HCT116 (cell line): ENCODE measurements around the gene GNA12. TPM values are rescaled to one million over a fixed set of nuclear protein-coding genes. Genes with fewer than 3 reads are reported as not detected.

Experiments
- ATAC-seq: fragments of 200-7000 bp; cut with Tn5 transposase; 2 replicates; pipeline ENCODE4 v1.9.1; 2020; ENCODE audit warnings: mild to moderate bottlenecking, moderate library complexity
- BruUV-seq: library from RNA; stranded (reverse); fragments of 400-500 nt; replicated peaks from 2 replicates; lab custom pipeline; 2021; lab: Mats Ljungman, UMichigan
- CTCF ChIA-PET: fragments of 300-600 bp; sonication (Branson Sonifier 250); formaldehyde crosslinking; loops from one replicate; lab custom pipeline; 2021; ENCODE audit warnings: antibody characterized with exemption; lab: Charles Lee
- POLR2A ChIA-PET: fragments of 300-600, 350-600 bp; sonication (Branson Sonifier 250); formaldehyde crosslinking; loops from one replicate; lab custom pipeline; 2021; ENCODE audit warnings: antibody characterized with exemption; lab: Charles Lee
- RAD21 ChIA-PET, 2 experiments: fragments of 300-600 bp; sonication (Branson Sonifier 250); formaldehyde crosslinking; loops; one replicate each; lab custom pipeline; 2023; ENCODE audit warnings: low total read pairs in 2 of 2; ENCODE audit not compliant: uncharacterized antibody in 2 of 2, unreplicated experiment in 2 of 2, low non-redundant PET in 1 of 2; lab: Charles Lee
- DNase-seq: peaks from one replicate; pipeline ENCODE4 v3.0.0-alpha.2; 2010; ENCODE audit warnings: low read depth, low spot score
- H2AFZ ChIP-seq: fragments of 200-600 bp; shearing (Covaris generic), sonication (generic); 2 replicates; pipeline ENCODE4 v1.6.1; 2017; ENCODE audit warnings: low read depth, mixed run types, mixed read lengths, antibody characterized with exemption, low read length; ENCODE audit not compliant: poor library complexity, severe bottlenecking
- H3K27ac ChIP-seq: 2 replicates; pipeline ENCODE4 v1.5.1; 2012; ENCODE audit warnings: low read depth, low read length
- H3K27me3 ChIP-seq: fragments of 200-600 bp; sonication (generic); 2 replicates; pipeline ENCODE4 v1.6.1; 2016; ENCODE audit warnings: mixed run types, low read length, mixed read lengths; ENCODE audit not compliant: insufficient read depth
- H3K36me3 ChIP-seq, 2 experiments: fragments of 200-500 bp in 1 of 2; fragments of 200-600 bp in 1 of 2; sonication (Bioruptor generic) in 1 of 2; sonication (generic) in 1 of 2; 2 replicates each; pipeline versions ENCODE4 v1.5.1 to v1.6.1; 2014 to 2016; ENCODE audit warnings: low read length in 2 of 2, inconsistent platforms in 1 of 2, mixed read lengths in 1 of 2, mixed run types in 1 of 2; ENCODE audit not compliant: insufficient read depth in 2 of 2, control insufficient read depth in 1 of 2
- H3K4me1 ChIP-seq, 2 experiments: fragments of 200-600 bp in 1 of 2; sonication (generic) in 1 of 2; 2 replicates each; pipeline versions ENCODE4 v1.5.1 to v1.6.1; 2012 to 2017; ENCODE audit warnings: low read length in 2 of 2, inconsistent platforms in 1 of 2, mild to moderate bottlenecking in 1 of 2, mixed read lengths in 1 of 2, mixed run types in 1 of 2, moderate library complexity in 1 of 2; ENCODE audit not compliant: insufficient read depth in 2 of 2, control insufficient read depth in 1 of 2
- H3K4me2 ChIP-seq: fragments of 200-600 bp; sonication (generic); 2 replicates; pipeline ENCODE4 v1.6.1; 2017; ENCODE audit warnings: mixed run types, low read length, mixed read lengths
- H3K4me3 ChIP-seq, 2 experiments: fragments of 200-600 bp in 1 of 2; sonication (generic) in 1 of 2; replicated peaks in 1 of 2; 2 replicates each; pipeline ENCODE4 v1.5.1; 2011 to 2016; ENCODE audit warnings: low read length in 2 of 2, control low read depth in 1 of 2, low read depth in 1 of 2, mild to moderate bottlenecking in 1 of 2, mixed read lengths in 1 of 2, mixed run types in 1 of 2
- H3K79me2 ChIP-seq: fragments of 200-600 bp; sonication (generic); 2 replicates; pipeline ENCODE4 v1.6.1; 2017; ENCODE audit warnings: mild to moderate bottlenecking, mixed run types, low read length, moderate library complexity, mixed read lengths; ENCODE audit not compliant: insufficient read depth
- H3K9ac ChIP-seq: fragments of 200-600 bp; sonication (generic); 2 replicates; pipeline ENCODE4 v1.6.1; 2016; ENCODE audit warnings: low read length, mixed read lengths
- H3K9me2 ChIP-seq: fragments of 200-600 bp; sonication (generic), shearing (Covaris generic); 2 replicates; pipeline ENCODE4 v1.6.1; 2017; ENCODE audit warnings: mixed run types, mild to moderate bottlenecking, moderate library complexity; ENCODE audit not compliant: insufficient read depth
- H3K9me3 ChIP-seq, 2 experiments: fragments of 200-500 bp in 1 of 2; fragments of 200-600 bp in 1 of 2; sonication (Bioruptor generic) in 1 of 2; sonication (generic) in 1 of 2; 2 replicates each; pipeline ENCODE4 v1.6.1; 2014 to 2017; ENCODE audit warnings: low read length in 2 of 2, mixed read lengths in 2 of 2, inconsistent platforms in 1 of 2, low read depth in 1 of 2, mild to moderate bottlenecking in 1 of 2, mixed run types in 1 of 2, moderate library complexity in 1 of 2; ENCODE audit not compliant: control insufficient read depth in 1 of 2, insufficient read depth in 1 of 2
- H4K20me1 ChIP-seq: fragments of 200-600 bp; sonication (generic), shearing (Covaris generic); 2 replicates; pipeline ENCODE4 v1.6.1; 2017; ENCODE audit warnings: mixed run types, mild to moderate bottlenecking, moderate library complexity; ENCODE audit not compliant: insufficient read depth
- ATF3 ChIP-seq: IDR thresholded peaks from 2 replicates; pipeline ENCODE4 v1.6.1; 2012
- CBX3 ChIP-seq: IDR thresholded peaks from 2 replicates; pipeline ENCODE4 v1.6.1; 2012; ENCODE audit warnings: low read depth
- CEBPB ChIP-seq: IDR thresholded peaks from 2 replicates; pipeline ENCODE4 v1.6.1; 2012; ENCODE audit warnings: low read depth
- CTCF ChIP-seq, 3 experiments: fragments of 200-600 bp in 1 of 3; sonication (generic) in 1 of 3; IDR thresholded peaks in 2 of 3; conservative IDR thresholded peaks in 1 of 3; 2 replicates each; pipeline ENCODE4 v1.5.1; 2012 to 2017; ENCODE audit warnings: low read depth in 2 of 3, low read length in 2 of 3, antibody characterized with exemption in 1 of 3, borderline replicate concordance in 1 of 3, control low read depth in 1 of 3, mild to moderate bottlenecking in 1 of 3, mixed read lengths in 1 of 3, mixed run types in 1 of 3, moderate library complexity in 1 of 3; ENCODE audit not compliant: insufficient read depth in 1 of 3
- ELF1 ChIP-seq: IDR thresholded peaks from 2 replicates; pipeline ENCODE4 v1.6.1; 2012; ENCODE audit warnings: low read depth, borderline replicate concordance
- EZH2 ChIP-seq: fragments of 200-600 bp; sonication (generic); IDR thresholded peaks from 2 replicates; pipeline ENCODE4 v1.6.1; 2017; ENCODE audit warnings: antibody characterized with exemption, mixed run types
- FOSL1 ChIP-seq: IDR thresholded peaks from 2 replicates; pipeline ENCODE4 v1.6.1; 2012; ENCODE audit warnings: low read depth
- JUND ChIP-seq: IDR thresholded peaks from 2 replicates; pipeline ENCODE4 v1.6.1; 2012
- POLR2AphosphoS5 ChIP-seq: IDR thresholded peaks from 2 replicates; pipeline ENCODE4 v1.6.1; 2011; ENCODE audit warnings: mild to moderate bottlenecking, low read depth, low read length, moderate library complexity
- RAD21 ChIP-seq: IDR thresholded peaks from 2 replicates; pipeline ENCODE4 v1.6.1; 2012; ENCODE audit warnings: low read depth, mild to moderate bottlenecking
- SP1 ChIP-seq: IDR thresholded peaks from 2 replicates; pipeline ENCODE4 v1.6.1; 2012; ENCODE audit warnings: low read depth
- SRF ChIP-seq: IDR thresholded peaks from 2 replicates; pipeline ENCODE4 v1.6.1; 2012; ENCODE audit warnings: low read depth
- TCF7L2 ChIP-seq: IDR thresholded peaks from 2 replicates; pipeline ENCODE4 v1.7.0; 2011; ENCODE audit warnings: borderline replicate concordance, inconsistent platforms; ENCODE audit not compliant: insufficient read depth, insufficient read length; ENCODE audit errors: extremely low read depth
- YY1 ChIP-seq: IDR thresholded peaks from 2 replicates; pipeline ENCODE4 v1.6.1; 2011; ENCODE audit warnings: low read length, low read depth, moderate library complexity, mild to moderate bottlenecking; ENCODE audit not compliant: insufficient replicate concordance; ENCODE audit errors: extremely low read depth
- ZFX ChIP-seq: fragments of 450-650 bp; IDR thresholded peaks from 2 replicates; pipeline ENCODE4 v1.6.1; 2017
- ZNF274 ChIP-seq: fragments of 200-500 bp; sonication (Bioruptor generic); IDR thresholded peaks from 2 replicates; pipeline ENCODE4 v1.6.1; 2014; ENCODE audit warnings: mild to moderate bottlenecking, low read depth, low read length, inconsistent platforms
- intact Hi-C: fragments of 100-400 bp; cut with micrococcal nuclease; formaldehyde crosslinking; loops from 2 replicates; pipeline ENCODE4 v1.10.0; 2022
- total RNA-seq: library from RNA; stranded (reverse); gene quantifications from one replicate; pipeline ENCODE4 v1.2.1, GENCODE V29; 2021; ENCODE audit not compliant: unreplicated experiment
- TF ChIP-seq, protein P1 (sequence below): IDR thresholded peaks from 2 replicates; pipeline ENCODE4 v1.6.1; 2012; ENCODE audit warnings: low read depth
- TF ChIP-seq, protein P2 (sequence below): IDR thresholded peaks from 2 replicates; pipeline ENCODE4 v1.6.1; 2011; ENCODE audit warnings: mild to moderate bottlenecking, low read length, moderate library complexity; ENCODE audit not compliant: insufficient replicate concordance; ENCODE audit errors: extremely low read depth

The GNA12 gene
- total RNA-seq, 1 experiment from 2014 or later = 32.6 TPM

DNA sequence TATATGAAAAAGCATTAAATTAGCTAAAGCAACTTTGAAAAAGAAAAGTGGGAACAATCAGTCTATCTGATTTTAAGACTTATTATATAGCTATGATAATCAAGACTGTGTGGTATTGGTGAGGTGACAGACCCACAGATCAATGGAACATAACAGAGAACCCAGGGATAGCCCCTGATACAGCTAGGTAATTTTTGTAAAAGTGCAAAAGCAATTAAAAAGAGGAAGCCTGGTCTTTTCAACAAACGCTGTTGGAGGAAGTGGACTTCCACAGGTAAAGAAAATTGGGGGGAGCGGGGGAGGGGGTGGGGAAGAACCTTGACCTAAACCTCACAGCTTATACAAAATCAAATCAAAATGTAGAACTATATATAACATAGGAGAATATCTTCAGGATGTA is 45.4 kb downstream of the GNA12 start:
- POLR2A ChIA-PET = interaction anchor here (0.7 kb wide), 1 partner anchor 38 kb away, joined by 3 read pairs; no protein-coding TSS in a partner anchor
- Histone ChIP-seq H3K9me2 (no peaks in the 10 kb centered on the region), H3K4me1 (peaks cover 20 to 23% of the 10 kb centered on the region in 2 experiments), H3K9ac (no peak overlapping the region), H4K20me1 (peaks cover 8% of the 10 kb centered on the region; the same call in 1 of the 2 replicates), H3K4me3 (no peak overlapping the region), H3K27ac (no peak overlapping the region), H3K36me3 (peaks cover 3 to 6% of the 10 kb centered on the region in 2 experiments; a peak in 2 of 4 replicates)
- BruUV-seq = no TSS peak
- no peak for DNase-seq
- no peak for TF ChIP-seq SP1
- TF ChIP-seq TCF7L2 = no peak
- no peak for TF ChIP-seq ATF3
- no peak for TF ChIP-seq RAD21
- no peak for TF ChIP-seq SRF
- TF ChIP-seq ELF1 = no peak
- TF ChIP-seq CTCF (IDR thresholded peaks at IDR 0.05 in 2 of 3, conservative IDR thresholded peaks at IDR 0.05 in 1 of 3; ENCODE audit: borderline replicate concordance in 1 of 3, insufficient read depth in 1 of 3, low read depth in 2 of 3, low read length in 2 of 3) = no peak
- TF ChIP-seq FOSL1 = no peak
- TF ChIP-seq POLR2AphosphoS5 = no peak
- TF ChIP-seq, protein P1, sequence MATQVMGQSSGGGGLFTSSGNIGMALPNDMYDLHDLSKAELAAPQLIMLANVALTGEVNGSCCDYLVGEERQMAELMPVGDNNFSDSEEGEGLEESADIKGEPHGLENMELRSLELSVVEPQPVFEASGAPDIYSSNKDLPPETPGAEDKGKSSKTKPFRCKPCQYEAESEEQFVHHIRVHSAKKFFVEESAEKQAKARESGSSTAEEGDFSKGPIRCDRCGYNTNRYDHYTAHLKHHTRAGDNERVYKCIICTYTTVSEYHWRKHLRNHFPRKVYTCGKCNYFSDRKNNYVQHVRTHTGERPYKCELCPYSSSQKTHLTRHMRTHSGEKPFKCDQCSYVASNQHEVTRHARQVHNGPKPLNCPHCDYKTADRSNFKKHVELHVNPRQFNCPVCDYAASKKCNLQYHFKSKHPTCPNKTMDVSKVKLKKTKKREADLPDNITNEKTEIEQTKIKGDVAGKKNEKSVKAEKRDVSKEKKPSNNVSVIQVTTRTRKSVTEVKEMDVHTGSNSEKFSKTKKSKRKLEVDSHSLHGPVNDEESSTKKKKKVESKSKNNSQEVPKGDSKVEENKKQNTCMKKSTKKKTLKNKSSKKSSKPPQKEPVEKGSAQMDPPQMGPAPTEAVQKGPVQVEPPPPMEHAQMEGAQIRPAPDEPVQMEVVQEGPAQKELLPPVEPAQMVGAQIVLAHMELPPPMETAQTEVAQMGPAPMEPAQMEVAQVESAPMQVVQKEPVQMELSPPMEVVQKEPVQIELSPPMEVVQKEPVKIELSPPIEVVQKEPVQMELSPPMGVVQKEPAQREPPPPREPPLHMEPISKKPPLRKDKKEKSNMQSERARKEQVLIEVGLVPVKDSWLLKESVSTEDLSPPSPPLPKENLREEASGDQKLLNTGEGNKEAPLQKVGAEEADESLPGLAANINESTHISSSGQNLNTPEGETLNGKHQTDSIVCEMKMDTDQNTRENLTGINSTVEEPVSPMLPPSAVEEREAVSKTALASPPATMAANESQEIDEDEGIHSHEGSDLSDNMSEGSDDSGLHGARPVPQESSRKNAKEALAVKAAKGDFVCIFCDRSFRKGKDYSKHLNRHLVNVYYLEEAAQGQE = no peak
- TF ChIP-seq CBX3 = no peak
- no peak for TF ChIP-seq ZNF274
- no peak for TF ChIP-seq YY1
- TF ChIP-seq CEBPB = no peak
- TF ChIP-seq JUND = no peak
- TF ChIP-seq, protein P2, sequence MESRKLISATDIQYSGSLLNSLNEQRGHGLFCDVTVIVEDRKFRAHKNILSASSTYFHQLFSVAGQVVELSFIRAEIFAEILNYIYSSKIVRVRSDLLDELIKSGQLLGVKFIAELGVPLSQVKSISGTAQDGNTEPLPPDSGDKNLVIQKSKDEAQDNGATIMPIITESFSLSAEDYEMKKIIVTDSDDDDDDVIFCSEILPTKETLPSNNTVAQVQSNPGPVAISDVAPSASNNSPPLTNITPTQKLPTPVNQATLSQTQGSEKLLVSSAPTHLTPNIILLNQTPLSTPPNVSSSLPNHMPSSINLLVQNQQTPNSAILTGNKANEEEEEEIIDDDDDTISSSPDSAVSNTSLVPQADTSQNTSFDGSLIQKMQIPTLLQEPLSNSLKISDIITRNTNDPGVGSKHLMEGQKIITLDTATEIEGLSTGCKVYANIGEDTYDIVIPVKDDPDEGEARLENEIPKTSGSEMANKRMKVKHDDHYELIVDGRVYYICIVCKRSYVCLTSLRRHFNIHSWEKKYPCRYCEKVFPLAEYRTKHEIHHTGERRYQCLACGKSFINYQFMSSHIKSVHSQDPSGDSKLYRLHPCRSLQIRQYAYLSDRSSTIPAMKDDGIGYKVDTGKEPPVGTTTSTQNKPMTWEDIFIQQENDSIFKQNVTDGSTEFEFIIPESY = no peak
- no peak for TF ChIP-seq EZH2
- TF ChIP-seq ZFX = no peak
- TF ChIP-seq, all 23 proteins: peak for 0
- intact Hi-C loops = no loop called here
- no peaks in the 10 kb centered on the region for H3K9me3 ChIP-seq
- H2AFZ ChIP-seq = no peak overlapping the region
- CTCF ChIA-PET = no interaction called here
- H3K27me3 ChIP-seq = no peaks in the 10 kb centered on the region
- peaks cover 55% of the 10 kb centered on the region for H3K79me2 ChIP-seq
- RAD21 ChIA-PET = no interaction called here
- ATAC-seq = no peak
- H3K4me2 ChIP-seq = no peak overlapping the region
